Measurements from ENCODE around the gene MT1B.

- TF ChIP-seq MAX (IDR thresholded peaks at IDR 0.05) (no peak), CTCF (IDR thresholded peaks at IDR 0.05 in 2 of 3, conservative IDR thresholded peaks at IDR 0.05 in 1 of 3; ENCODE audit: borderline replicate concordance in 1 of 3, insufficient read depth in 1 of 3, low read depth in 2 of 3, low read length in 2 of 3) (no peak), EZH2 (IDR thresholded peaks at IDR 0.05) (no peak), POLR2AphosphoS5 (IDR thresholded peaks at IDR 0.05; ENCODE audit: low read depth, low read length) (no peak), POLR2A (IDR thresholded peaks at IDR 0.05; ENCODE audit: borderline replicate concordance, extremely low read depth, insufficient read depth, insufficient read length) (no peak), SP1 (IDR thresholded peaks at IDR 0.05; ENCODE audit: low read depth) (no peak), ELF1 (IDR thresholded peaks at IDR 0.05; ENCODE audit: borderline replicate concordance, low read depth) (no peak), JUND (IDR thresholded peaks at IDR 0.05) (no peak), YY1 (IDR thresholded peaks at IDR 0.05; ENCODE audit: extremely low read depth, insufficient replicate concordance, low read depth, low read length) (no peak), ZBTB33 (IDR thresholded peaks at IDR 0.05; ENCODE audit: extremely low read depth, insufficient replicate concordance, low read length) (no peak), ZNF274 (IDR thresholded peaks at IDR 0.05; ENCODE audit: low read depth, low read length) (no peak), SIN3A (IDR thresholded peaks at IDR 0.05; ENCODE audit: low read depth) (no peak), ATF3 (IDR thresholded peaks at IDR 0.05) (no peak)
Observed at GRCh38 chr16:56623637-56624036, 28.0 kb upstream of the MT1B start.
